Left forelimb (tissue), 1 donor: ENCODE measurements around the gene FHAD1.
A peak's percentile ranks its signal among the peaks of the same experiment; 100 is the strongest.

Experiments used
- DNase-seq: peaks from one replicate; pipeline ENCODE4 v3.0.0-alpha.2; 2018; ENCODE audit warnings: low spot score

The FHAD1 gene

GRCh38 chr1:15218287-15219279, 28.4 kb upstream of the FHAD1 start:
- no peak for DNase-seq

DNA sequence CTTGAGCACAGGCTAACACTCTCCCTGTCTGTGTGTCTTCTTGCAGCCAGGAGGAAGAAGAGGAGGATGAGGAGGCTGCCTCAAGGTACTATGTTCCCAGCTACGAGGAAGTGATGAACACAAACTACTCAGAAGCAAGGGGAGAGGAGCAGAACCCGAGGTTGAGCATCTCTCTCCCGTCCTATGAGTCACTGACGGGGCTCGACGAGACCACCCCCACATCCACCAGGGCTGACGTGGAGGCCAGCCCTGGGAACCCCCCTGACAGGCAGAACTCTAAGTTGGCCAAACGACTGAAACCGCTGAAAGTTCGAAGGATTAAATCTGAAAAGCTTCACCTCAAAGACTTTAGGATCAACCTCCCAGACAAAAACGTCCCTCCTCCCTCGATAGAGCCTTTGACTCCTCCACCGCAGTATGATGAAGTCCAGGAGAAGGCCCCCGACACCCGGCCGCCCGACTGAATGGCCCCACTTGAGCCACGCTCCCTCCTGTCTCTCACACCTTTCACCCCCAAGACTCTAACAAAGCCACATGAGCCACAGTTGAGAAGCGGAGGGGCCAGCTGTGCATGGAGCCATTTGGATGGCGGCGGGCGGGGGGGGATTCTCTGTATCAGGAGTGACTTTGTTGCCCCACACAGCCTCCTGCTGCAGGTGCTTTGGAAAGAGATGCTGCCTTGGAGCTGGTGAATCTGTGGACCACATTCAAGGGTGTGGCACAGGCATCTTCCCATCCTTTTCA, 27.6 kb upstream of the FHAD1 start:
- no peak for DNase-seq

DNA sequence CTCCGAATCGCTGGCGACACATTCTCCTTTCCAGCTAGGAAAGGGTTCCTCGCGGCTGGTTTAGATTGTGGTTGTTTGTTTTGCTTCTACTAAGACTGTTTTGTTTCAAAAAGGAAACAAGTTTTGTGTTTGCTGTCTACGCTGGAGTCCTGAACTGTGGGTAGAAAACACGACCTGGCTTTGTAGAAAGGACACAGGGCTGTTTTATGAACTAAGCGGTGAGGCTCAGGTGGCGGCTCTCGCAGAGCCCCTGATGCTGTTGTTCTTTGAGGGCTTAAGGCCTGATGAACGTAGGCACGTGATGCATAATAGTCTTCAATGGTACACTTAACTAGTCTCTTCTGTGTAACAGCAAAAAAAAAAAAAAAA, 27.0 kb upstream of the FHAD1 start:
- DNase-seq: no peak

DNA sequence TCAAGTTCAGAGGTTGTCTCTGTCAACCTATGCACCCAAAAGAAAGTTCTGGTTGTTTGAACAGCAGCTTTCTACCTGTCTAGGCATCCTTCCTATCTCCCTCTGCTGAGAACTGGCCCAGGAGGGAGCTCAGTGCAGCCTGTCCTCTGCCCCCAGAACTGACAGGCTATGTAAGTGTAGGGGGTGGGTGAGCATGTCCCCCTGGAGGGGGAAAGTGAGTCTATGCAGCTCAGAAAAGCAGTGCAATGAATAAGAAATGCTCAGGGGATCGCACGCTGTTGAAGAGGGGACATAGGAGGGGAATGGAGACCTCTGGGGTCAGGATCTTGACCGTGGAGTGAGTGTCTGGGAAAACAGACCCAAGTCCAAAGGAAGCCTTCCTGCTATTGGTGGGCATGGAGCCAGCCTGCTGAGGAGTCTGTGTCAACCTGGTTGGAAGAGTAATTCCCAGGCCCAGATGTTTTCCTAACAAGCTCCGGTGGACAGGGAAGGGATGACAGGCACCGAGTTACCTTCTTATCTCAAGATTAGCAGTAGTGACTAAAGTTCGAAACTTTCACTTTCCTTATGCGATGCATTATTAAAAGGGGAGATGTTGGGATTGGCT, 26.1 kb upstream of the FHAD1 start:
- no peak for DNase-seq

GRCh38 chr1:15222653-15223303, 24.2 kb upstream of the FHAD1 start:
- no peak for DNase-seq

DNA sequence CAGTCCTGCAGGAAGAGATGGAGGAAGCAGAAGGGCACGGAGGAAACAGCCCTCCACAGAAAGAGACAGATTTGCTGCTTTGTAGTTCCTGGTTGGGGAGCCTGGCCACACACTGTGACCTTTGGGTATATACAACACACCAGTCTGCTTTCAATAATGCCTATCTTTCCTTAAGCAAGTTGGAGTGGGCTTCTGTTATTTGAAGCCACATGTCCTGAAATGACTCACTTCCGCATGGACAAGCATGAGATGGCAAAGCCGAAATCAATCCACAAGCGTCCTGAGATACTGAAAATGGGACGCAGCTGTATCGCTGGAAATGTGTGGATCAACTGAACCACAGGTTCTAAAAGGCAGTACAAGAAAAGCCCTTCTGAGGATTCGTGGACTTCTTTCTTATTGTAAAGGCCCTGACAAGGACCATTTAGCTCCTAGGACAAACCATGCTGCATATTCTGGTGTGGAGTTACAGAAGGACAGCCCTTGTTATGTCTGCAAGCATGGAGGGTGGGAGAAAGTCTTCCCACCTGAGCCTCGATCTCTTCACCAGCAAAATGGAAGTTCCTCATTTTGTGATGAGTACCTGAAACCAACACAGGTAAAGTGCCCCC, 22.7 kb upstream of the FHAD1 start:
- no peak for DNase-seq

DNA sequence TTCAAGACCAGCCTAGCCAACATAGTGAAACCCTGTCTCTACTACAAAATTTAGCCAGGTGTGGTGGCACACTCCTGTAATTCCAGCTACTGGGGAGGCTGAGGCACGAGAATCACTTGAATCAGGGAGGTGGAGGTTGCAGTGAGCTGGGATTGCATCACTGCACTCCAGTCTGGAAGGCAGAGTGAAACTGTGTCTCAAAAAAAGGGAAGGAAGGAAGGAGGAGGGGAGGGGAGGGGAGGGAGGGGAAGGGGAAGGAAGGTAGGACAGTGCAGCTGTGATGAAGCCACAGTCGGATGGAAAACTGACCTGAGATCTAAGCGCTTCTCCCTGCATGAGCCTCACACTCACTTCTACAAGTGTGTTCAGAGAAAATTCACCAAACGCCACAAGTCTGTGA, 22.0 kb upstream of the FHAD1 start:
- DNase-seq: no peak

DNA sequence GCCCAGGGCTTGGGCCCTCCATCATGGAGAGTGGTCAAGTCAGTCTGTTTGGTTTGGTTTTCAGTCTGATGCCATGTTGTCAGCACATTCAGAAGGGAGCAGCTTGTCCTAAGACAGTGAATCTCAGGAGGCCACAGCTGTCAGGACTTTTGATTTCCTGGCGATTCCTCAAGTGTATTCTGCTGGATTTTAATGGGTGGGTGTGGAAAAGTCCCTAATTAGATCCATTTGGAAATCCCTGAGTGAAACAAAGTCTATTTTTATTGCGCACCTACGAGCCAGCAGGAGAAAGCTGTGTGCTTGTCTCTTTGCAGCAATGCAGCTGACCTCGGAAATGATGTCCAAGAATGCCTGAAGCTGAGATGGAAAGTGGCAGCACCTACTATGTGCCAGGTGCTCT, 21.6 kb upstream of the FHAD1 start:
- DNase-seq: no peak

- DNase-seq: no peak
Observed at GRCh38 chr1:15226388-15227255, 20.4 kb upstream of the FHAD1 start.

DNA sequence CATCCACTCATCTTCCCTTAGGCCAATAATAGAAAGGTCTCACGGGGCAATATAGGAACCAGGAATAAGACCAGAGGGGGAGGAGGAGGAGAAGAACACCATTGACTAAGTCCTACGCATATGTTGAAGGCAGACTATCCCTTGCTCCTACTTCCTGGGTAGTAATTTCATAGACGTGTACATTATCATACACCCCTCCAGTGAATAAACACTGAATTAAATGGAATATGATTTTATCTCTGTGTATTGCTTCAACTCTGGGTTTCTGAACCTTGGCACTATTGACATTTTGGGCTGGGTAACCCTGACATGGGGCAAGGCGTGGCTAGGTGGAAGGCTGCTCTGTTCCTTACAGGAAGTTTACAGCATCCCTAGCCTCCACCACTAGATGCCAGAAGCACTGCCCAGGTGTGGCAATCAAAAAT, 17.3 kb upstream of the FHAD1 start:
- DNase-seq: no peak

DNA sequence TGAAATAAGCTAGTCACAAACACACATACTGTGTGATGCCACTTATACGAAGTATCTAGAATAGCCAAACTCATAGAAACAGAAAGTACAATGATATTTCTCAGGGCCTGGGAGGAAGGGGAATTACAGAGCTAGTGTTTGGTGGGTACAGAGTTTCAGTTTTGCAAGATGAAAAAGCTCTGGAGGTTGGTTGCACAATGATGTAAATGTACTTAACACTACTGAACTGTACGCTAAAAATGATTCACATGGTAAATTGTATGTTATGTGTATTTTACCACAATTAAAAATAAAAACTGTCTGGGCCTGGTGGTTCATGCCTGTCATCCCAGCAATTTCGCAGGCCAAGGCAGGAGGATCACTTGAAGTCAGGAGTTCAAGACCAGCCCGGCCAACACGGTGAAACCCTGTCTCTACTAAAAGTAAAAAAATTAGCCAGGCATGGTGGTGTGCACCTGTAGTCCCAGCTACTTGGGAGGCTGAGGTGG, 15.3 kb upstream of the FHAD1 start:
- DNase-seq: no peak

GRCh38 chr1:15233689-15234088, 13.3 kb upstream of the FHAD1 start:
- no peak for DNase-seq

DNA sequence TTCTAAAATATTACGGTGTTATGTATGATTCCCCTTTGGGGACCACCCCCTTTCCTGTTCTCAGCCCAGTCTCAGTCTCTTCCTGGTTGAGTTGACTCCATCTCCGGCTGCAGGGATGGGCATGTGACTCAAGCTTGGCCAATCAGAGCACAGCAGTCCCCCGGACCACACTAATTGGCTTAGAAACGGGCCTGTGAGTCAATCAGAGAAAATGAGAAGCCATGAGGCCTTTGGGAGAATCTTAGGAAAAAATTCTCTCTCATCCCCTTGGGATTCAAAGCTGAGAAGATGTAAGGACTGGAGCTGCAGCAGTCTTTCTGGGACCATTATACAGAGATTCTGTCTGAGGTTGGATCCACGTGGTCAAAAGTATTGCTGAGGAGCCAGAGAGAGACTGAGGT, 10.7 kb upstream of the FHAD1 start:
- peak; percentile 56 for DNase-seq

DNA sequence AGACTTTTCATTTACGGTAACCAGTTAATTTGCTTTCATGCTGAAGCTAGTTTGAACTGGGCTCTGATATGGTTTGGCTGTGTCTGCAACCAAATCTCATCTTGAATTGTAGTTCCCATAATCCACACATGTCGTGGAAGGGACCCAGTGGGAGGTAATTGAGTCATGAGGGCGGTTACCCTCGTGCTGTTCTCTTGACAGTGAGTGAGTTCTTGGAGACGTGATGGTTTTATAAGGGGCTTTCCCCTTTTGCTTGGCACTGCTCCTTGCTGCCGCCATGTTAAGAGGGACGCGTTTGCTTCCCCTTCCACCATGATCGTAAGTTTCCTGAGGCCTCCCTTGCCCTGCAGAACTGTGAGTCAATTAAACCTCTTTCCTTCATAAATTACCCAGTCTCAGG, 10.3 kb upstream of the FHAD1 start:
- no peak for DNase-seq

- no peak for DNase-seq
Observed at GRCh38 chr1:15238789-15239188, 8.2 kb upstream of the FHAD1 start.

DNA sequence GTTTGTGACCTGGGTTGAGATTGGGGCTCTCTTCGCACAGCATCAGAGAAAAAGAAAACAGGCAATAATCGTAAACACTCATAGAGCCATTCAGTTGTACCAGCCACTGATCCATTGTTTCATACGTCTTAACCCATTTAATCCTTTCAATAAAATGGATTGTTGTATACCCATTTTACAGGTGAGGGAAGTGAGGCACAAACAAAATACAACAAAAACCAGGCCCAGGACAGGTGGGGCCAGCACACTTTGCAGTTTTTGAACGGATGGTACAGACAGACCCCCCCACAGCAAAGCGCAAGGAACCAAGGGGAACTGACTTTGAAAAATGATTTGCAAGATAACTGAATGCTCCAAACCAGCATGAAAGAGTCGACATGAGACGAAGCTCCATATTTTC, 4.3 kb upstream of the FHAD1 start:
- DNase-seq: no peak

DNA sequence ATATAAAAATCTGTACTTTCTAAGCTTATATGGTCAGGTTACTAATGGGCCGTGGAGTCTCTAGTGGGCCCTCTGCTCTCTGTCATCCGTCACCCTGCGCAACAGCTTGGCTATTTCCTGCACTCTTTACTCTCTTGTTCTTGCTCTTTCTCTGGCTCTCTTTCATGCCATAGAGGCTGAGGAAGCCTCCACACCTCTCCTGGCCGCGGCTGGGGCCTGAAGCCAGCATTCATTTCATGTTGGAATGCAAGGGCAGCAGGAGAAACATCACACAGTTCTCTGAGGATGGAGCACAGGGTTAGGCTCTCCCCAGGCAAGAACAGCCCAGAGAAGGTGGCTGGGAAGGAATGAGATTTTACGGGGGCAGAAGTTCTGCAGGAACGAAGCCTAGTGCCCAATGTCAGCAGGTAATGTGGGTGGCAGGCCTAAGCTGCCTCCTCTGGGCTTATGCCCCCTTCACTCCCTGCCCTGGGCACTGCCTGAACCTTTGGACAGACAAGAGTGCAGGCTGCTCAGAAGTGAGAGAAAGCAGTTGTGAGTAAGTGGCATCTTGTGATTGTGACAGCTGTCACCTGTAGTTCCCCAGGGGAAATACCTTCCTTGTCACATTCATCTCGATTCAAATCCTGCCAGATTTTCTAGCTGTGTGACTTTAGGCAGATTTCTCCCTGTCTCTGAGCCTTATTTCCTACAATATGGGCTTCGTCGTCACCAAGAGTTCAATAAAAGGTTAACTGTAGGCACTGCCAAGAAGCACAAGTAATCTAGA, 3.6 kb upstream of the FHAD1 start:
- peak; percentile 44 for DNase-seq

DNA sequence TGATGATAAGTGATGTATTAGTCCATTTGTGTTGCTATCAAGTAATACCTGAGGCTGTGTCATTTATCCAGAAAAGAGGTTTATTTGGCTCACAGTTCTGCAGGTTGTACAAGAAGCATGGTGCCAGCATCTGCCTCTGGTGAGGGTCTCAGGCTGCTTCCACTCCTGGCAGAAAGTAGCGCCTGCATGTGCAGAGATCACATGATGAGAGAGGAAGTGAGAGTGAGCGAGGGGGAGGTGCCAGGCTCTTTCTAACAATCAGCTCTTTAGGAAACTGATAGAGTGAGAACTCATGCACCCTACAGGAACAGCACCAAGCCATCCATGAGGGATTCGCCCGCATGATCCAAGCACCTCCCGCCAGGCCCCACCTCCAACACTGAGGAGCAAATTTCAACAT, 2.2 kb upstream of the FHAD1 start:
- no peak for DNase-seq

- DNase-seq: no peak
Observed at GRCh38 chr1:15245593-15246360, 1.2 kb upstream of the FHAD1 start.
